Measurements from ENCODE around the gene UBR2.

The UBR2 gene

DNA sequence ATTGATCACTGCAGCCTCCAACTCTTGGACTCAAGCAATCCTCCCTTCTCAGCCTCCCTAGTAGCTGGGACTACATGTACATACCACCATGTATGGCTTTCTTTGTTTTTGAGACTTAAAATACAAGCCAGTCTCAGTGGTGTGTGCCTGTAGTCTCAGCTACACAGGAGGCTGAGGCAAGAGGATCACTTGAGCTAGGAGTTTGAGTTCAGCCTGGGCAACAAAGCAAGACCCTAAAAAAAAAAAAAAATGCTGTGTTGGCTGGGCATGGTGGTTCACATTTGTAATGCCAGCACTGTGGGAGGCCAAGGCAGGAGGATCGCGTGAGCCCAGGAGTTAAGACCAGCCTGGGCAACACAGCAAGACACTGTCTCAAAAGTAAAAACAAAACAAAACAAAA, 51.7 kb downstream of the UBR2 start:
- H3K9me3 ChIP-seq (ENCODE audit: insufficient read depth, low read length) = no peaks in the 10 kb centered on the region
- no peak overlapping the region for H3K4me2 ChIP-seq (ENCODE audit: low read length)
- no peak overlapping the region for H3K9ac ChIP-seq (ENCODE audit: low read length)
- no peak overlapping the region for H3K27ac ChIP-seq (ENCODE audit: low read length)
- peaks cover 28% of the 10 kb centered on the region for H3K36me3 ChIP-seq (replicated peaks; ENCODE audit: low read depth, low read length)
- no peaks in the 10 kb centered on the region for H4K20me1 ChIP-seq (ENCODE audit: insufficient read depth, low read length)
- H3K79me2 ChIP-seq (ENCODE audit: low read length) = no peaks in the 10 kb centered on the region
- H3K27me3 ChIP-seq (ENCODE audit: low read depth, low read length) = no peaks in the 10 kb centered on the region
- H3K4me3 ChIP-seq (ENCODE audit: low read length) = no peak overlapping the region
- no peak for TF ChIP-seq EZH2phosphoT487 (IDR thresholded peaks at IDR 0.05; ENCODE audit: low read depth)
- no peak overlapping the region for H2AFZ ChIP-seq (ENCODE audit: low read depth, low read length)
- H3K4me1 ChIP-seq (ENCODE audit: low read length) = no peaks in the 10 kb centered on the region

DNA sequence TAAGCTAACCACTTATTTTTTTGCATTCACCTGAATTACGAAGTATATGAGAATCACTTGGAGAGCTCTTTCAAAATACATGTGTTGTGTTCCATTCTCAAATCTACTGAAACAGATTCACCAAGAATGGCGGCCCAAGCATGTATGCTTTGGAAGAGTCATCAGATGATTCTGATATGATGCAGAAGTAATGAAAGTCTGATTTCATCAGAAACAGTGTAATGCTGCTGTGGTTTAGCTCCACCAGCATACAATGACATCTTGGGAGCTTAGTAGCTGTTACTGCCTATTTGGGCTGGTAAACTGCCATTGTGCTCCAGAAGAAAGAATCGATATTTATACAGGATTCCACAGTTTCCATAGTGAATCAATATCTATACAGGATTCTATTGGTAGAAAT, 52.9 kb downstream of the UBR2 start:
- Histone ChIP-seq H3K4me2 (ENCODE audit: low read length) (no peak overlapping the region), H3K9ac (ENCODE audit: low read length) (no peak overlapping the region), H3K36me3 (replicated peaks; ENCODE audit: low read depth, low read length) (peaks cover 32% of the 10 kb centered on the region), H2AFZ (ENCODE audit: low read depth, low read length) (no peak overlapping the region), H3K9me3 (ENCODE audit: insufficient read depth, low read length) (no peaks in the 10 kb centered on the region), H3K27ac (ENCODE audit: low read length) (no peak overlapping the region), H4K20me1 (ENCODE audit: insufficient read depth, low read length) (no peaks in the 10 kb centered on the region), H3K4me3 (ENCODE audit: low read length) (no peak overlapping the region), H3K4me1 (ENCODE audit: low read length) (no peaks in the 10 kb centered on the region), H3K79me2 (ENCODE audit: low read length) (no peaks in the 10 kb centered on the region), H3K27me3 (ENCODE audit: low read depth, low read length) (no peaks in the 10 kb centered on the region)
- no peak for TF ChIP-seq EZH2phosphoT487 (IDR thresholded peaks at IDR 0.05; ENCODE audit: low read depth)
- TF ChIP-seq, protein P1, sequence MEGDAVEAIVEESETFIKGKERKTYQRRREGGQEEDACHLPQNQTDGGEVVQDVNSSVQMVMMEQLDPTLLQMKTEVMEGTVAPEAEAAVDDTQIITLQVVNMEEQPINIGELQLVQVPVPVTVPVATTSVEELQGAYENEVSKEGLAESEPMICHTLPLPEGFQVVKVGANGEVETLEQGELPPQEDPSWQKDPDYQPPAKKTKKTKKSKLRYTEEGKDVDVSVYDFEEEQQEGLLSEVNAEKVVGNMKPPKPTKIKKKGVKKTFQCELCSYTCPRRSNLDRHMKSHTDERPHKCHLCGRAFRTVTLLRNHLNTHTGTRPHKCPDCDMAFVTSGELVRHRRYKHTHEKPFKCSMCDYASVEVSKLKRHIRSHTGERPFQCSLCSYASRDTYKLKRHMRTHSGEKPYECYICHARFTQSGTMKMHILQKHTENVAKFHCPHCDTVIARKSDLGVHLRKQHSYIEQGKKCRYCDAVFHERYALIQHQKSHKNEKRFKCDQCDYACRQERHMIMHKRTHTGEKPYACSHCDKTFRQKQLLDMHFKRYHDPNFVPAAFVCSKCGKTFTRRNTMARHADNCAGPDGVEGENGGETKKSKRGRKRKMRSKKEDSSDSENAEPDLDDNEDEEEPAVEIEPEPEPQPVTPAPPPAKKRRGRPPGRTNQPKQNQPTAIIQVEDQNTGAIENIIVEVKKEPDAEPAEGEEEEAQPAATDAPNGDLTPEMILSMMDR (IDR thresholded peaks at IDR 0.05; ENCODE audit: low read depth, low read length) = no peak

DNA sequence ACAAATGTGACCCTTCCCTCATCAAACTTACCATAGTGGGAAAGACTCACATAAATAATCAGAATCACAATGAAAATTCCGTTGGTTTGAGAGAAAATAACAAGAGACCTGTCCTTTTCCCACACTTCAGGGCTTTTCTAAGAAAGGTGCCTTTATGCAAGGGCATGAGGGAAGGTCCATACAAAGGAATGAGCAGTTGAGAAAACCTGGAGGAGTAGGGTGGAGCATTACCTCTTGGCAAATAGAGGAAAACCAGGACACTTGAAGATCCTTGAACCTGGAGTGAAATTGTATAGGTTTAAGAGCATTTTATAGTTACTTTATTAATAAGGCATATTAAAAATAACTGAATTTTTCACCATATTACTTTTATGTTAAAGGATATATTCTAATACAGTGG, 54.3 kb downstream of the UBR2 start:
- no peaks in the 10 kb centered on the region for H3K9me3 ChIP-seq (ENCODE audit: insufficient read depth, low read length)
- H3K27ac ChIP-seq (ENCODE audit: low read length) = no peak overlapping the region

DNA sequence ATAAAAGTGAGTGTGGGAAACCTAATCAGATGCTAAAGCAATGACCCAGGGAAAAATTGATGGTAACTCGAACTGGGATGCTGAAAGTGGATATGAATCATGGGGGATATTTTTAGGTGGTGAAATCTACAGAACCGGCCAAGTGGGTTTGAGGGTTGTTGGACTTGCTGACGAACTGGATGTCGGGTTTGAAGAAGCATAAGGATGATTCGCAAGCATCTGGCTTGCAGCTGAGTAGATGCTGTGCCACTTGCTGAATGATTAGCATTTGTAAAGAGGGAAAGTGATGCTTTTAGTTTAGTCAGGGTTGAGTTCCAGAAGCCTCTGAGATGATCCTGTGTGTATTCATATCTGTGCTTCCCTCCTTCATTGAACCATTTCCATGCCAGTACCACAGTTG, 54.9 kb downstream of the UBR2 start:
- H3K27ac ChIP-seq (ENCODE audit: low read length) = no peak overlapping the region
- no peaks in the 10 kb centered on the region for H3K79me2 ChIP-seq (ENCODE audit: low read length)
- no peak overlapping the region for H3K4me2 ChIP-seq (ENCODE audit: low read length)
- H3K9me3 ChIP-seq (ENCODE audit: insufficient read depth, low read length) = no peaks in the 10 kb centered on the region
- TF ChIP-seq, protein P1 (IDR thresholded peaks at IDR 0.05; ENCODE audit: low read depth, low read length) = no peak
- TF ChIP-seq EZH2phosphoT487 (IDR thresholded peaks at IDR 0.05; ENCODE audit: low read depth) = no peak
- H3K4me1 ChIP-seq (ENCODE audit: low read length) = no peaks in the 10 kb centered on the region
- H3K9ac ChIP-seq (ENCODE audit: low read length) = no peak overlapping the region
- H3K36me3 ChIP-seq (replicated peaks; ENCODE audit: low read depth, low read length) = peaks cover 28% of the 10 kb centered on the region
- H2AFZ ChIP-seq (ENCODE audit: low read depth, low read length) = no peak overlapping the region
- H3K4me3 ChIP-seq (ENCODE audit: low read length) = no peak overlapping the region
- no peaks in the 10 kb centered on the region for H4K20me1 ChIP-seq (ENCODE audit: insufficient read depth, low read length)
- H3K27me3 ChIP-seq (ENCODE audit: low read depth, low read length) = no peaks in the 10 kb centered on the region

More for the DNA sequence above, 54.3 kb downstream of the UBR2 start:
- Histone ChIP-seq H3K36me3 (replicated peaks; ENCODE audit: low read depth, low read length) (peaks cover 28% of the 10 kb centered on the region), H4K20me1 (ENCODE audit: insufficient read depth, low read length) (no peaks in the 10 kb centered on the region), H3K4me1 (ENCODE audit: low read length) (no peaks in the 10 kb centered on the region), H3K79me2 (ENCODE audit: low read length) (no peaks in the 10 kb centered on the region), H3K4me3 (ENCODE audit: low read length) (no peak overlapping the region), H2AFZ (ENCODE audit: low read depth, low read length) (no peak overlapping the region), H3K27me3 (ENCODE audit: low read depth, low read length) (no peaks in the 10 kb centered on the region), H3K4me2 (ENCODE audit: low read length) (no peak overlapping the region), H3K9ac (ENCODE audit: low read length) (no peak overlapping the region)
- TF ChIP-seq, protein P1 (IDR thresholded peaks at IDR 0.05; ENCODE audit: low read depth, low read length) = no peak
- no peak for TF ChIP-seq EZH2phosphoT487 (IDR thresholded peaks at IDR 0.05; ENCODE audit: low read depth)

DNA sequence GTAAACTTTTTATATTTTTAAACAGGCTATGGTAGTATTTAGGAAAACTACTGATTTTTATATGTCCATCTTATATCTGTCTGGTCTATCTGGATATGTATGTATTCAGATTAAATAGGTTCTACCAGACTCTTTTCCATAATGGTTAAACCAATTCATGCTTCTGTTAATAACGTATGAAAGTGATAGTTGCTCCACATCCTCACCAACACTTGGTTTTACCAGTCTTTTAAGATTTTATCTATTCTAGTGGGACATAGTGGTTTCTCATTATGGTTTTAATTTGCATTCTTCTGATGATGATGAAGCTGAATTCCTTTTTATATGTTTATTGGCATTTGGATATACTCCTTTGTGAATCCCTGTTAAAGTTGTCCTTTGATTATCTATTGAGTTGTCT, 56.1 kb downstream of the UBR2 start:
- Histone ChIP-seq H2AFZ (ENCODE audit: low read depth, low read length) (no peak overlapping the region), H3K9ac (ENCODE audit: low read length) (no peak overlapping the region), H3K27me3 (ENCODE audit: low read depth, low read length) (no peaks in the 10 kb centered on the region), H3K4me3 (ENCODE audit: low read length) (no peak overlapping the region), H3K36me3 (replicated peaks; ENCODE audit: low read depth, low read length) (peaks cover 28% of the 10 kb centered on the region), H3K4me2 (ENCODE audit: low read length) (no peak overlapping the region), H3K4me1 (ENCODE audit: low read length) (no peaks in the 10 kb centered on the region), H3K79me2 (ENCODE audit: low read length) (no peaks in the 10 kb centered on the region), H3K9me3 (ENCODE audit: insufficient read depth, low read length) (no peaks in the 10 kb centered on the region), H4K20me1 (ENCODE audit: insufficient read depth, low read length) (no peaks in the 10 kb centered on the region), H3K27ac (ENCODE audit: low read length) (no peak overlapping the region)
- TF ChIP-seq, protein P1 (IDR thresholded peaks at IDR 0.05; ENCODE audit: low read depth, low read length) = no peak
- TF ChIP-seq EZH2phosphoT487 (IDR thresholded peaks at IDR 0.05; ENCODE audit: low read depth) = no peak

All from OCI-LY3 (cell line).